ENCODE results near the gene MTAP. TPM values are rescaled to one million over a fixed set of nuclear protein-coding genes. Genes with fewer than 3 reads are reported as not detected.

Gene MTAP
- total RNA-seq, 2 donors from 2014 or later, result 19.7 to 23.0 TPM

DNA sequence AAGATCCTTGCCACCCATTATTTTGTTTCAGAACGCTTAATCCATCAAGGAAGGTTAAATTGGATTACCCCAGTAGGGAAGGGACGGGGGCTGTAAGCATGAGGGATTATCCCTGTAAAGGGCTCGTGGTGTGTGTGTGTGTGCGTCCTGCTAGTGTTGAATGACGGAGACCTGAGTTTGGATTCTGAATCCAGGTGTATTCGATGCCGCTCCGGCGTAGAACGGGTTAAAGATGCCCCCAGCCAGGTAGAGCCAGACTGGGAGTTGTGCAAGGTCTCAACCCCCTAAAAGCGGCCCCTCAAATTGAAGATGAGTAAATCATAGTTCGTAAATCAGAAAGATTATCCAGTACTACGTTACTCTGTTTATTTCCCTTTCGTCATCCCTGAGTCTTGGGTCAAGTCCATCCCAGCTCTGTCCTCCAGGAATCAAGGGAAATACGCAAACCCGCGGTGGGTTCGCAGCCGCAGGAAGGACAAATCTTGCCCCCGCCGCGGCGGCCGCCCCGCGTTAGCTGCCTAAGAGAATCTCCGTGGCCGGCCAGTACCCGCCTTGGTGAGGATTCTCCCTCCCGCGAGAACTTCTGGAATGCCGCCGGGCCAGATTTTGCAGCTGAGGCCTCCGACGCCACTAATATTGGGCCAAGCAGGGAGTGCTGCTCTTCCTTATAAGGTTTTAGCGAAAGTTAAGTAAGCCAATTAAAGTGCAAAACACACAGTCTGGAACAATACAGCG lies 586 bp upstream of the MTAP start:
- ATAC-seq (peak; percentile 52), DNase-seq (peak; percentile 70 to 75)
- intact Hi-C loops (cut with DNase I, micrococcal nuclease), result no loop called here

DNA sequence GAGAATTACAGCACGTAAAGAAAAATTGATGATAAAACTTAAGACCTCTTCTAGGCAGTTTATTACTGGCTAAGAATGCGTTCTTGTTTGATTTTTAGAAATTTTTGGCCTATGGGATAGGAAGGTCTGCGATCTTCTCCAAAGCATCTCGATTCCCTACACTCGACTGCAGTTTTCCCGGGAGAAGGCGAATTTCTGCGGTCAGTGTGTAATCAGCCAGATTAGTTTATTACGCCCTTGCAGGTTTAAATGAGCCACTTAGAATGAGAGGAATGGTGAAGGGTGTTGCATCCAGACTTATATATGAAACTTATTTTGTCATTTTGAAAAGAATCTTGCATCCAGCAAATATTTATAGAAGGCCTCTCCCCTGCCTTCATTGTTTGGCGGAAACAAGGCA lies 1.2 kb downstream of the MTAP start:
- no peak for ATAC-seq
- DNase-seq, result no peak
- intact Hi-C loops (cut with DNase I, micrococcal nuclease), result no loop called here

DNA sequence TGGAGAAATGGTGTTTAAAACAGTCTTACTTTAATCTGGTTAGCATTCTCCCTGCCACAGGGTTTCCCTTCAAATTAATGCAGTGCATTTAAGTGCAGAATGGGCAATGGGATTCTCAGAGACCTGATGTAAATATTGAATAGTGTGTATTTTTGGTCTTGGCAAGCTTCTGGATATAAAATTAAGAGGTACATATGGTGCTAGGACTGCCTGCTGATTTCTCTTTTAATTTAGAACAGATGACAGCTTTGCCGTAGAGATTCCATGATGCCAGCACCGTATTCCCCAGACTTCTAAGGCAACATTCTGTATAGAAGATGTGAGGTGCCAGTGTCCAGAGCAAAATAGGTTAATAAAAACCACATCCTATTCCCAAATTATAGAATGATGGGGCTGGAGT lies 1.9 kb downstream of the MTAP start:
- intact Hi-C loops (cut with DNase I, micrococcal nuclease), result no loop called here
- ATAC-seq, result no peak
- DNase-seq, result no peak

DNA sequence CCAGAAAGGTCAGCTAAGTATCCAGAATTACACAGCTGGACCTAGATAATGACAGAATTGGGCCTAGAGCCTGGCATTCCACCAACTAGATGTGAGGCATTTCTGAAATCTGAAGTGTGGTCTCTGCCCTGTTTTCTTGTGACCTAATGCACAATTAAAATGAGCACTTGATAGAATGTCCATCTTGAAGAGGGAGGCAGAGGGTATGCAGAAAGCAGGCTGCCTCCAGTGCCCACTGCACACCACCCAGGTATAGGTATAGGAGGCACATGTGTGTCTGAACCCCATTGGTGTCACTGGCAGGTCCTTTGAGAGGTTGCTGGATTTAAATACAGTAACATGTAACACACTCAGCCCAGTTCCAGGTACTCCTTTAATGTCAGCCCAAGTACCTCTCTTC lies 2.4 kb downstream of the MTAP start:
- DNase-seq, result no peak
- intact Hi-C loops (cut with DNase I, micrococcal nuclease), result no loop called here
- no peak for ATAC-seq

DNA sequence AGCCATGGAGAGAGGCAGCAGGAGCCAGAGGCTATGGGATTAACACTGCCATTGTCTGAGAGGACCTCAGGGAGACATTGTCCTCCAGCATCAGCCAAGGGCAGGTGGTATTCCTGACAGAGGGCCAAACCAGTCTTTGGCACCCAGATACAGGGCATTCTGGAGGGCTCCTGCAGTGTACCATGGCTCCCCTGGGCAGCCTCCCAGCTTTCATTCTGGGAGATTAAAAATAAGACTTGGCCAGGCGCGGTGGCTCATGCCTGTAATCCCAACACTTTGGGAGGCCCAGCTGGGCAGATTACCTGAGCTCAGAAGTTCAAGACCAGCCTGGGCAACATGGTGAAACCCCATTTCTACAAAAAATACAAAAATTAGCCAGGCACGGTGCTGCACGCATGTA lies 4.2 kb downstream of the MTAP start:
- no peak for DNase-seq
- intact Hi-C loops (cut with DNase I, micrococcal nuclease), result no loop called here
- ATAC-seq, result no peak

DNA sequence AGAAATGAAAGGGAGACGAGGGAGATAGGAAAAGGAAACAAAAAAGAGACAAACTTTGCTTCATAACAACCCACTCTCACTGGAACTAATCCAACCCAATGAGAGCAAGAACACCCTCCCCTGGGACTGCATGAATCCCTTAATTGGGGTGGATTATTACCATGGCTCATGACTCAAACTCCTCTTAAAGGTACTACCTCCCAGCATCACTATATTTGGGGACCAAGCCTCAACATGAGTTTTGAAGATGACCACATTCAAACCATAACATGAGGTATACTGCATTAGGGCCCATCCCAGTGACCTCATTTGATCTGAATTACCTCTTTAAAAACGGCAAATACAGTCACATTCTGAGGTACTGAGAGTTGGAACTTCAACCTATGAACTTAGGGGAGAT lies 8.0 kb downstream of the MTAP start:
- intact Hi-C loops (cut with DNase I, micrococcal nuclease), result loop anchor here (5.0 to 10.0 kb wide), 4 partner anchors 197 to 642 kb away; partner anchors contain the start of gene CDKN2B (in 1 of the 2)
- ATAC-seq (no peak), DNase-seq (no peak)

DNA sequence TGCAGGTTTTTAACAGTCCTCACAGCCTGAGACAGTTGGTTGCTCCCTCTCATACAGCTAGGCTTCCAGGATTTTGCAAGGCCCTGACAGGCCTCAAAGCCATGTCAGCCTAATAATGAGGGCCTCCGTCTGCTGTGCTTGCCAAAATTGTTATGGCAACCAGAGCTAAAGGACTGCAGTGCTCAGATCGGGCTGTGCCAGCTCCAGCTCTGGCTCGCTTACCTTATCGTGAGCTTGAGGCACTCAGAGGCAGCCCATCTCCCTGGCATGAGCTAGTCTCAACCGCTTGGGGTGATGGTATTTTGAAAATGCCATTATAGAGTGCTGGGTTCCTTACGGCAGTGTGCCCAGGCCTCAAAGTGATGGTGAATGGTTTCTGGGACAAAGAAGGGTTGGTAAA lies 8.4 kb downstream of the MTAP start:
- no peak for ATAC-seq
- intact Hi-C loops (cut with DNase I, micrococcal nuclease), result loop anchor here (5.0 to 10.0 kb wide), 4 partner anchors 196 to 641 kb away; partner anchors contain the start of gene CDKN2B (in 1 of the 2)
- DNase-seq, result no peak

DNA sequence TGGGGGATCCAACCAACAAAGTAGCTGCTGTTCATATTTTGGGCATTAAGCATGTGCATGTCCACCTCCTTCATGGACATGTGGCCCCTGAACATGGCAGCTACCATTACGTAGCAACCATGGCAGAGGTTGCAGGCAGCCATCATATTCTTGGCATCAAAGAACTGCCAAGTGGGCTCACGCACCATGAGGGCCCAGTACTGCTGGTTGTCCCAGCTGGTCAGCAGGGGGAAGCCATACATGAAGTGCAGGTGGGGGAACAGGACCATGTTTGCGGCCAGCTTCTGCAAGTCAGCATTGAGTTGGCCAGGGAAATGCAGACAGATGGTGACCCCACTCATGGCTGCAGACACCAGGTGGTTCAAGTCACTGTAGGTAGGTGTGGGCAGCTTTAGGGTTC lies 9.5 kb downstream of the MTAP start:
- ATAC-seq, result no peak
- intact Hi-C loops (cut with DNase I, micrococcal nuclease), result loop anchor here (5.0 to 10.0 kb wide), 4 partner anchors 195 to 640 kb away; partner anchors contain the start of gene CDKN2B (in 1 of the 2)
- no peak for DNase-seq

DNA sequence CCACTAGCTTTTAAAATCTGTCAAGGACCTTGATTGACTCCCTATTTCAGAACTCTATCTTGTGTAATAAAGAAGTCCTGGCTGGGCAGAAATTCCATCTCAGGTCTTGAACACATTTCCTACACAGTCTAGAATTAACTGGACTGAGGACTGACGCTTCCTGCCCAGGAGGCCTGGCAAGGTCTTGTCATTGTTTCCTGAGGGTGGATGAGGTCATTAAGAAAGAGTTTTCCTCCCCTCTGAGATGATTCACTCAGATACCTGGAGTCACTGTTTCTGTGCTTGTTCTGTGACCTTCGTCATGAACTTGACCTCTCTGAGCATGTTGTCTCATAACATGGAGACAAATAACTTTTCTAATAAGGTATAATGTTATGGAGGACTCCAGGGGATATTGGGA lies 10.0 kb downstream of the MTAP start:
- DNase-seq, result no peak
- no peak for ATAC-seq
- intact Hi-C loops (cut with DNase I, micrococcal nuclease), result loop anchor here (5.0 to 10.0 kb wide), 4 partner anchors 195 to 640 kb away; partner anchors contain the start of gene CDKN2B (in 1 of the 2)

DNA sequence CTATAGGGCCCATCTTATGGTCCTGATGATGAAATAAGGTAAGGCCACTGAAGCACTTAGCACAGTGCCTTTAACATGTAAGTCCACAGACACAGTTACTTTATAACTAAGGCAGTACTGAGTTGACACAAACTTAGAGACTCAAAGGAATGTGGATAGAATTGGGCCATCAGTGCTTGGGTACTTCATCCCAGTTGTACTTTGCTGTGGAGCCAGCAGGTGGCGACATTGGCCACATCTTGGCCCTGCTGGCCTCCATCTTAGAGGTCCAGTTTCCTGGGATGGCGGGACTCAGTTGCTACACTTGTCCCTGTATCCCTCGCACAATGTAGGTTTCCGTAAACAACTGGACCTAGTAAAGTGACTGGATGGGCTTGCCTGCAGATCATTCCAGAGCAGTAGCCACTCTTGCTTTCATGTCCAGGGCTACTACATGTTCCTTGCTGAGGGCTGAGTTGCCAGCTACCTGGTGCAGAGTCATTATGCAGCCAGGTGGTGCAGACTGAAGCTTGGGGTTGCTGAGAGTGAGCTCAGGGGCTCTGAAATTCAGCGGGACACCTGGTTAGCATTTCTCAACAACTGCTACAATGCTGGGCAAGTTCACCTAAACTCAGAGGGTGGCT lies 10.6 kb downstream of the MTAP start:
- intact Hi-C loops (cut with DNase I, micrococcal nuclease), result loop anchor here (5.0 to 10.0 kb wide), 4 partner anchors 194 to 639 kb away; partner anchors contain the start of gene CDKN2B (in 1 of the 2)
- peak; percentile 48 to 76 for DNase-seq
- peak; percentile 91 for ATAC-seq

DNA sequence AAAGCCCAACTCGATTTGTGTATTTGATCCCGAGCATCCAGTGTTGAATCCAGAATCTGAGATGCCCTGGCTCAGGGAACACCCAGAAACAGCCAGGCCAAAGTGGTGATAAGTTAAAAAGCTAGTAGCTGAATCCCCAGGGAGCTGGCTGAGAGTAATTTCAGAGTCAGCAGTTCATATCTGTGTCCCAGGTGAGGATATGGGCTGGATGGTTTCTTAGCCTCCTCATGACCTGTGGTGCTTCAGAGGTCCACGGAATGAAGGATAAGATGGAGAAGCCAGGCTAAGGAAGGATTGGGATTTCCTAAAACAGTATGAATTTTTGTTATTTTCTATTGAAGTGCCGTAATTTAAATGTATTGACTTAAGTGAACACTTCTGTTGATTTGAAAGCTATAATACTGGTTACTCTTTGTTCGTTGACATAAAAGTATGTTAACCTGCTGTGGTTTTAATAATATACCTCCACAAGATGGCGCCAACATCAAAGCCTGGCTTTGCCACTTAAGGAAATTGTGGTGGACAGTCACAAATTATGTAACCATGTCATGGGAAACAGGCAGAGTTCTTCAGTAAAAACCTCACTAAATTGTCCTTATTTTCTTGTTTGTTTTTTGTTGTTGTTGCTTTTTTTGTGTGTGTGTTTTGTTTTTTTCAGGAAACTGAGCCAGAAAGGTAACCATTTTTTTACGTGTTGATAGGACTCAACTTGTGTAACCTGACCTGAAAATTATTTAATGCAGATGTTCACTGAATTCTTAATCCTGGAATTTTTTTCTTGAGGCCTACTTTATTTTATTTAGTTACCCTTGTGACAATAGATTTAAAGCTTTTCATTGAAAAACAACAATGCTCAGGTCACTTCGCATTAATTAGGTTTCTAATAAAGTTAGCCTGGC lies 11.4 kb downstream of the MTAP start:
- intact Hi-C loops (cut with DNase I, micrococcal nuclease), result loop anchor here (5.0 to 10.0 kb wide), 4 partner anchors 193 to 638 kb away; partner anchors contain the start of gene CDKN2B (in 1 of the 2)
- ATAC-seq (peak; percentile 89), DNase-seq (peak; percentile 50 to 58)

DNA sequence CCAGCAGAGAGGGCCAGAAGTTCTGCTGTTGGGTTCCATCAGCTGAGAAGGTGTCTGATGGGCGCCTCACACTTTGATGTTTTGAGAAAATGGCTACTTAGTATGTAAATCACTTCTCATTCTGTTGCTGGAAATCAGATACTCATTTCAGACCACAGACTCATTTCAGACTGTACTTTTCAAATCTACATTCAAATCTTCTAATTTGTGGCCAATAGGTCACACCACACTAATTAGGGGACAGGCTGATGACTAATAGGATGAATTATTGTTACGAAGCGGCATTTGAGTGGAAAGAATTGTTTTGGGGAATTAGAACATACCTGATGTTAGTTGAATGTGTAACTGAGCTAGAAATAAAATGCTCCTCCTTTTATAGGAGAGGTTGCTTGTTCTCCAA lies 13.2 kb downstream of the MTAP start:
- DNase-seq (no peak), ATAC-seq (no peak)
- intact Hi-C loops (cut with DNase I, micrococcal nuclease), result loop anchor here in 1 of 2 donors (10.0 kb wide), 1 partner anchor 419 kb away; no protein-coding TSS in a partner anchor

DNA sequence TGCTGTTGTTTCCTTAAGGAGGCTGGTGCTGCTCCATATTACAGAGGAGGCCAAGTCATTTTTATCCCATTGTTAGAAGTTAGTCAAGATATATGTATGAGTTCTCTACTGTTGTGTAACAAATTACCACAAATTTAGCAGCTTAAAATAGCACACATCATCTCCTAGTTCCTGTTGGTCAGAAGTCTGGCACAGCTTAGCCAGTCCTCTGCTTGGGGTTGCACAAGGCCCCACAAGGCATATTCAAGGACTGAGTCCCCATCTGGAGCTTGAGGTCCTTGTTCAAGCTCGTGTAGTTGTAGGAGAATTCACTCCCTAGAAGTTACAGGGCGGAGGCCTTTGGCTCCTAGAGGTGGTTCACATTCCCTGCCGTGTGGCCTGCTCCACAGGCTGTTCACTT lies 14.7 kb downstream of the MTAP start:
- DNase-seq (no peak), ATAC-seq (no peak)
- intact Hi-C loops (cut with DNase I, micrococcal nuclease), result loop anchor here in 1 of 2 donors (10.0 kb wide), 1 partner anchor 418 kb away; no protein-coding TSS in a partner anchor

DNA sequence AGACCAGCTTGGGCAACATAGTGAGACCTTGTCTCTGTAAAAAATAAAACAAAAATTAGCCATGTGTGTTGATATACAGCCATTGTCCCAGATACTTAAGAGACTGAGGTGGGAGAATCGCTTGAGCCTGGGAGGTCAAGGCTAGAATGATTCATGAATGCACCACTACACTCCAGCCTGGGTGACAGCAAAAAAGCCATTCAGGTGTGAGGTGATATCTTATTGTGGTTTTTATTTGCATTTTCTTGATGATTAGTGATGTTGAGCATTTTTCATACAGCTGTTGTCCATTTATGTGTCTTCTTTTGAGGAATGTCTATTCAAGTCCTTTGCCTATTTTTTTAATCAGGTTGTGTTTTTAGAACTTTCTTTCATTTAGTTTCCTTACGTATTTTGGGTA lies 23.2 kb downstream of the MTAP start:
- no peak for ATAC-seq
- intact Hi-C loops (cut with DNase I, micrococcal nuclease), result no loop called here
- no peak for DNase-seq

DNA sequence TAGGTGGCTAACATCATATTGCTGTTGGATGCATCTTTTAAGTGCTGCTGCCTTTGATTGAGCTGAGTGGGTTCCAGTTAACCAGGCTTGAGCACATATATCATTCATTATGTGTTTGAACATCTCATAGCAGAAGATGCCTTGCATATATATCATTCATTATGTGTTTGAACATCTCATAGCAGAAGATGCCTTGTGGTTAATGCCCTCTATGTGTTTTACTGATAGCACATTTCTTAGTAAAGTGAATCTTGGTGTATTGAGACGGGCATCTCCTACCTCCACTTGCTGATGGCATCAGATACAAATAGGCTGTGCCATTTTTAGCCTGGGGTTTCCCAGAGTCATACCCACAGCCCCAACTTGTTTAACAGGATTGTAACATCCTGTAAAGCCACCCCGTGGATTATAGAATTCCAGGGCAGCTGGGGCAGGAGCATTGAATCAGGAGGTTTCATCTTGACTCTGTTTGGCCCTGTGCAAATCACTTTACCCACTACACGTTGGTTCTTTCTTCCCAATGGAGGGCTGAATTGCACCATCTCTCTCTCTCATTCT lies 26.5 kb downstream of the MTAP start:
- no peak for DNase-seq
- no peak for ATAC-seq
- intact Hi-C loops (cut with DNase I, micrococcal nuclease), result no loop called here

DNA sequence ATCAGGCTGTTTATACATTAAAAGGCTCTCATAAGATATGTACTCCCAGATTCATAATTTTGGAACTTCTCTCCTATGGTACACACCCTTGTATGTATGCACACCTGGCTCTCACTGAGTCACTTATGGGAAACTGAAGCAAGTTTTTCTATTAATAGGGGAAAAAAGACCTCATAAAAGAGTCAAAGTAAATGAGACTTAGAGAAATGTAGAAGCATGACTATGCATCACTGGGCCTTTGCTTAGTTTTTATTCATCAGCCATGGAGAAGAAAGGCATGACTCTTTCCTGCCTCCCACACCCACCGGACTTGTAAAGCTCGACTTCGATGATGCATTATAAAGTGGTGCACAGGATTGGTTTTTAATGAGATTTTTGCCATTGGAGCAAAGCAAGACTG lies 28.2 kb downstream of the MTAP start:
- intact Hi-C loops (cut with DNase I, micrococcal nuclease), result no loop called here
- no peak for DNase-seq
- no peak for ATAC-seq

DNA sequence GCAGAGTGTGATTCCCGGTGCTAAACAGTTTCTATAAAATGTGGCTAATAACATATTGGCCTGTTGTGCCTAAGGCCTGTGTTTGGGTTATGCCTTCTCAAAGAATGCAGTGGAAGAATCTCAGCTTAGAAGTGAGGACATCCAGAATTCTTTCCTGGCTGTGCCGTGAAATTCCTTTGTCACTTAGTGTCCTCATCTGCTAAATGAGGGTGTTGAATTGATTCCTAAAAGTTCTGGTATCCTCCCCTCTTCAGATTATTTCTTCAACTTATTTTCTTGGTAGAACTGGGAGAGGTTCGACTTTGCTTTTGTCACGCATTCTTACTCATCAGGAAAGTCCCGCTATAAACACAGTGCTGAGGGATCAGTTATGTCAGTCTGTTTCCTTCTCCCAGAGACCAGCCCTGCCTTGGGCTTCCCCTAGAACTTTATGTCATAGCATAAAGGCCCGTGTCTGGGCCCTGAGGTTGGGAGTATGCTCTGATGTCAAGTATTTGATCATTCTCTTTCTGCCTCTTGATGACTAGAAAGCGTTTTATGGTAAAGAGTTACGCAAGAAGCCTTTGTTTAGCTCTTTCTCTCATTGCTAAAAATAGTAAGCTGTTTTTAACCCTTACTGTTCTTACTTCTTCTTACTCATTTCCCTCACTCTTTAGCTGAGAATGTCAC lies 29.5 kb downstream of the MTAP start:
- intact Hi-C loops (cut with DNase I, micrococcal nuclease), result no loop called here
- peak; percentile 92 for ATAC-seq
- no peak for DNase-seq

DNA sequence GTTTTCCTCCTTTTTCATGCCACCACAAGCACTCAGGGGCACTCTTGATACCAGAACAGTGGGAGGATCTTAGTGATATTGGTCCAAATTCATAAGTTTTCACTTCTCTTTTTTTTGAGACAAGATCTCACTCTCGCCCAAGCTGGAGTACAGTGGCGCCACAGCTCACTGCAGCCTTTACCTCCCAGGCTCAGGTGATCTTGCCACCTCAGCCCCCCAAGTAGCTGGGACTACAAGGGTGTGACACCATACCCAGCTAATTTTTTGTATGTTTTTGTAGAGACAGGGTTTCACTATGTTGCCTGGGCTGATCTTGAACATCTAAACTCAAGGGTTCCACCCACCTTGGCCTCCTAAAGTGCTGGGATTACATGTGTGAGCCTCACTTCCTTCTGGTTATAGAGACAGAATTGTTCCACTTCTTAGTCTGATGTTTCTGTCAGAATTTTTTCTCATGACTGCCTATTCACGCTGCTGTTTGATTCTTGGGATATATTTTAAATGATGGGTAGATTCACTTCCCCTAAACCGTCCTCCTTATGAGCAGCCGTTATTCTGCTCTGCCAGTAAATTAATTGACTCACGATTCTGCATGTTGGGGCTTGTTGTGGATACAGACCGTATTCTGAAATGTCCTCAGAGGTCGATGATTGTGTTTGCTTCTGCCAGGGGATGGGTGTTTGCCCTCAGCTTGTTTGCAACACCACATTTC lies 30.8 kb downstream of the MTAP start:
- no peak for DNase-seq
- ATAC-seq, result no peak
- intact Hi-C loops (cut with DNase I, micrococcal nuclease), result no loop called here

All from left colon (tissue), 2 donors.